ENCODE measurements around the gene RNF17.

Gene RNF17

GRCh38 chr13:24734950-24735349 is 29.0 kb upstream of the RNF17 start:
- Mint-ChIP-seq H3K36me3 (ENCODE audit: low read depth) (no peaks in the 10 kb centered on the region), H3K27ac (no peak overlapping the region), H3K4me3 (no peak overlapping the region), H3K4me1 (peaks cover 11% of the 10 kb centered on the region), H3K27me3 (ENCODE audit: low read depth, poor library complexity) (peaks cover 18% of the 10 kb centered on the region), H3K9me3 (peaks cover 24% of the 10 kb centered on the region)
- TF ChIP-seq CTCF (IDR thresholded peaks at IDR 0.05), result no peak
- no peak for DNase-seq

GRCh38 chr13:24737042-24737441 is 26.9 kb upstream of the RNF17 start:
- no peak for DNase-seq
- H3K36me3 Mint-ChIP-seq (ENCODE audit: low read depth), result no peaks in the 10 kb centered on the region

GRCh38 chr13:24738366-24738847 is 25.6 kb upstream of the RNF17 start:
- no peak for DNase-seq
- H3K27me3 Mint-ChIP-seq (ENCODE audit: low read depth, poor library complexity), result peaks cover 6% of the 10 kb centered on the region
- TF ChIP-seq CTCF (IDR thresholded peaks at IDR 0.05), result no peak
- H3K9me3 Mint-ChIP-seq, result no peaks in the 10 kb centered on the region
- no peak overlapping the region for H3K27ac Mint-ChIP-seq
- H3K36me3 Mint-ChIP-seq (ENCODE audit: low read depth), result no peaks in the 10 kb centered on the region
- no peak overlapping the region for H3K4me3 Mint-ChIP-seq
- peaks cover 26% of the 10 kb centered on the region for H3K4me1 Mint-ChIP-seq

More at GRCh38 chr13:24737042-24737441, 26.9 kb upstream of the RNF17 start:
- Mint-ChIP-seq H3K27ac (no peak overlapping the region), H3K4me1 (peaks cover 16% of the 10 kb centered on the region), H3K4me3 (no peak overlapping the region), H3K9me3 (peaks cover 9% of the 10 kb centered on the region), H3K27me3 (ENCODE audit: low read depth, poor library complexity) (peaks cover 14% of the 10 kb centered on the region)
- no peak for TF ChIP-seq CTCF (IDR thresholded peaks at IDR 0.05)

GRCh38 chr13:24740014-24740890 is 23.7 kb upstream of the RNF17 start:
- H3K4me1 Mint-ChIP-seq, result peaks cover 31% of the 10 kb centered on the region
- TF ChIP-seq CTCF (IDR thresholded peaks at IDR 0.05), result no peak
- no peak overlapping the region for H3K4me3 Mint-ChIP-seq
- H3K36me3 Mint-ChIP-seq (ENCODE audit: low read depth), result no peaks in the 10 kb centered on the region
- no peak for DNase-seq
- H3K27me3 Mint-ChIP-seq (ENCODE audit: low read depth, poor library complexity), result peaks cover 24% of the 10 kb centered on the region
- H3K27ac Mint-ChIP-seq, result no peak overlapping the region
- no peaks in the 10 kb centered on the region for H3K9me3 Mint-ChIP-seq

- TF ChIP-seq CTCF (IDR thresholded peaks at IDR 0.05), result no peak
- H3K9me3 Mint-ChIP-seq, result no peaks in the 10 kb centered on the region
- H3K27ac Mint-ChIP-seq, result no peak overlapping the region
- no peak overlapping the region for H3K4me3 Mint-ChIP-seq
- peaks cover 31% of the 10 kb centered on the region for H3K27me3 Mint-ChIP-seq (ENCODE audit: low read depth, poor library complexity)
- H3K4me1 Mint-ChIP-seq, result peaks cover 31% of the 10 kb centered on the region
- DNase-seq, result no peak
- H3K36me3 Mint-ChIP-seq (ENCODE audit: low read depth), result no peaks in the 10 kb centered on the region
Observed at GRCh38 chr13:24741016-24741662, 22.8 kb upstream of the RNF17 start.

All from nephron progenitor cell (in vitro differentiated cells).